KMS-11 (cell line): ENCODE measurements around the gene TMEM219.
A peak's percentile ranks its signal among the peaks of the same experiment; 100 is the strongest.
"Not testable (repeated sequence)": the region's sequence is repeated elsewhere in the genome, so short reads cannot be mapped to it uniquely, and the experiment has no call there.

Experiments
- H2AFZ ChIP-seq: fragments of 200-600 bp; sonication (generic); 2 replicates; pipeline ENCODE4 v1.6.1; 2016; ENCODE audit warnings: antibody characterized with exemption, mixed run types, low read depth
- H3K27ac ChIP-seq: fragments of 200-600 bp; sonication (generic); 2 replicates; pipeline ENCODE4 v1.6.1; 2016; ENCODE audit warnings: mild to moderate bottlenecking, mixed run types
- H3K27me3 ChIP-seq: fragments of 200-600 bp; sonication (generic); 2 replicates; pipeline ENCODE4 v1.6.1; 2017; ENCODE audit warnings: mild to moderate bottlenecking, low read depth, mixed run types, moderate library complexity; ENCODE audit not compliant: insufficient read depth
- H3K36me3 ChIP-seq: fragments of 200-600 bp; sonication (generic); 2 replicates; pipeline ENCODE4 v1.6.1; 2017; ENCODE audit warnings: mild to moderate bottlenecking, mixed run types; ENCODE audit not compliant: insufficient read depth
- H3K4me1 ChIP-seq: fragments of 200-600 bp; sonication (generic); 2 replicates; pipeline ENCODE4 v1.6.1; 2016; ENCODE audit warnings: mild to moderate bottlenecking, low read depth, mixed run types; ENCODE audit not compliant: poor library complexity, severe bottlenecking
- H3K4me2 ChIP-seq: fragments of 200-600 bp; sonication (generic); 2 replicates; pipeline ENCODE4 v1.7.0; 2016; ENCODE audit warnings: mild to moderate bottlenecking, mixed run types
- H3K4me3 ChIP-seq: fragments of 200-600 bp; sonication (generic); IDR thresholded peaks from 2 replicates; pipeline ENCODE4 v1.6.1; 2017; ENCODE audit warnings: low read depth, low read length, mixed read lengths; ENCODE audit not compliant: insufficient read depth
- H3K79me2 ChIP-seq: fragments of 200-600 bp; sonication (generic); 2 replicates; pipeline ENCODE4 v1.6.1; 2016; ENCODE audit warnings: low read depth, mixed run types; ENCODE audit not compliant: insufficient read depth
- H3K9ac ChIP-seq: fragments of 200-600 bp; sonication (generic); 2 replicates; pipeline ENCODE4 v1.6.1; 2016; ENCODE audit warnings: mild to moderate bottlenecking, mixed run types
- H4K20me1 ChIP-seq: fragments of 200-600 bp; sonication (generic); 2 replicates; pipeline ENCODE4 v1.6.1; 2016; ENCODE audit warnings: mild to moderate bottlenecking, mixed run types; ENCODE audit not compliant: insufficient read depth
- TF ChIP-seq, protein P1 (sequence below): fragments of 200-600 bp; sonication (generic); conservative IDR thresholded peaks from 2 replicates; pipeline ENCODE4 v1.6.1; 2017; ENCODE audit warnings: low read depth, mild to moderate bottlenecking, antibody characterized with exemption, low read length, moderate library complexity, mixed read lengths

The TMEM219 gene

GRCh38 chr16:29959293-29959692 is 2.6 kb upstream of the TMEM219 start:
- H3K36me3 ChIP-seq, result no peaks in the 10 kb centered on the region
- no peak overlapping the region for H3K4me3 ChIP-seq
- H3K4me1 ChIP-seq, result peaks cover 16% of the 10 kb centered on the region
- H3K4me2 ChIP-seq, result no peak overlapping the region
- H3K9ac ChIP-seq, result no peak overlapping the region
- H3K27me3 ChIP-seq, result no peaks in the 10 kb centered on the region
- H3K27ac ChIP-seq, result no peak overlapping the region
- TF ChIP-seq, protein P1, sequence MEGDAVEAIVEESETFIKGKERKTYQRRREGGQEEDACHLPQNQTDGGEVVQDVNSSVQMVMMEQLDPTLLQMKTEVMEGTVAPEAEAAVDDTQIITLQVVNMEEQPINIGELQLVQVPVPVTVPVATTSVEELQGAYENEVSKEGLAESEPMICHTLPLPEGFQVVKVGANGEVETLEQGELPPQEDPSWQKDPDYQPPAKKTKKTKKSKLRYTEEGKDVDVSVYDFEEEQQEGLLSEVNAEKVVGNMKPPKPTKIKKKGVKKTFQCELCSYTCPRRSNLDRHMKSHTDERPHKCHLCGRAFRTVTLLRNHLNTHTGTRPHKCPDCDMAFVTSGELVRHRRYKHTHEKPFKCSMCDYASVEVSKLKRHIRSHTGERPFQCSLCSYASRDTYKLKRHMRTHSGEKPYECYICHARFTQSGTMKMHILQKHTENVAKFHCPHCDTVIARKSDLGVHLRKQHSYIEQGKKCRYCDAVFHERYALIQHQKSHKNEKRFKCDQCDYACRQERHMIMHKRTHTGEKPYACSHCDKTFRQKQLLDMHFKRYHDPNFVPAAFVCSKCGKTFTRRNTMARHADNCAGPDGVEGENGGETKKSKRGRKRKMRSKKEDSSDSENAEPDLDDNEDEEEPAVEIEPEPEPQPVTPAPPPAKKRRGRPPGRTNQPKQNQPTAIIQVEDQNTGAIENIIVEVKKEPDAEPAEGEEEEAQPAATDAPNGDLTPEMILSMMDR, result no peak
- H4K20me1 ChIP-seq, result no peaks in the 10 kb centered on the region
- no peaks in the 10 kb centered on the region for H3K79me2 ChIP-seq
- no peak overlapping the region for H2AFZ ChIP-seq

DNA sequence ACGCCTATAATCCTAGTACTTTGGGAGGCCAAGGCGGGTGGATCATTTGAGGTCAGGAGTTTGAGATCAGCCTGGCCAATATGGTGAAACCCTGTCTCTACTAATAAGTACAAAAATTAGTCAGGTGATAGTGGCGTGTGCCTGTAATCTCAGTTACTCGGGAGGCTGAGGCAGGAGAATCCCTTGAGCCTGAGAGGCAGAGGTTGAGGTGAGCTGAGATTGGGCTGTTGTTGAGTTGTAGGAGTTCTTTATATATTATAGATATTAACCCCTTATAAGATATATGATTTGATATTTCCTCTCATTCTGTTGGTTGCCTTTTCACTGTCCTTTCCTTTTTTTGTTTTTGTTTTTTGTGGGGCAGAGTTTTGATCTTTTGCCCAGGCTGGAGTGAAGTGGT is 2.1 kb upstream of the TMEM219 start:
- peaks cover 16% of the 10 kb centered on the region for H3K4me1 ChIP-seq
- H3K4me3 ChIP-seq, H3K9ac ChIP-seq, H3K79me2 ChIP-seq, H3K36me3 ChIP-seq, H2AFZ ChIP-seq, H3K27ac ChIP-seq, H3K4me2 ChIP-seq, H4K20me1 ChIP-seq, H3K27me3 ChIP-seq: not testable (repeated sequence)

DNA sequence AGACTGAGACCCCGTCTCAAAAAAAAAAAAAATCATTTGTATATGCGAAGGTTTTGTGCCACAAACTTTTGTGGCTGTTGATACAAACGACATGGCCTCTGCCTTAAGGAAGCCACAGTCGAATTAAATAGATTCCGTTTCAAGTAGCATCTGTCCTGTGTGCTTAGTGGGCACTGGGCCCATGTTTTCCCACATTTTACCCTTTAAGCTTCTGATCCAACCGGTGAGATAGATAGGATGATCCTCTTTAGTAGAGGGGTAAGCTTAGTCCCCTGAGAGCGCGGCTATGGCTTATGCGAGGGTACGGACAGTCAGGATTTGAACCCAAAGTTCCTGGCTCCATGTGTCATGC is 776 bp upstream of the TMEM219 start:
- H3K4me3 ChIP-seq, result peak overlapping the region; percentile 42
- peak overlapping the region; percentile 42; the same call in 1 of the 2 replicates for H3K9ac ChIP-seq
- H3K79me2 ChIP-seq, result no peaks in the 10 kb centered on the region
- H4K20me1 ChIP-seq, result no peaks in the 10 kb centered on the region
- H2AFZ ChIP-seq, result peak overlapping the region; percentile 98
- peak overlapping the region; percentile 92 for H3K4me2 ChIP-seq
- peak overlapping the region; percentile 5; the same call in 1 of the 2 replicates for H3K27ac ChIP-seq
- H3K4me1 ChIP-seq, result peaks cover 16% of the 10 kb centered on the region
- TF ChIP-seq, protein P1, result no peak
- no peaks in the 10 kb centered on the region for H3K36me3 ChIP-seq
- H3K27me3 ChIP-seq, result no peaks in the 10 kb centered on the region

DNA sequence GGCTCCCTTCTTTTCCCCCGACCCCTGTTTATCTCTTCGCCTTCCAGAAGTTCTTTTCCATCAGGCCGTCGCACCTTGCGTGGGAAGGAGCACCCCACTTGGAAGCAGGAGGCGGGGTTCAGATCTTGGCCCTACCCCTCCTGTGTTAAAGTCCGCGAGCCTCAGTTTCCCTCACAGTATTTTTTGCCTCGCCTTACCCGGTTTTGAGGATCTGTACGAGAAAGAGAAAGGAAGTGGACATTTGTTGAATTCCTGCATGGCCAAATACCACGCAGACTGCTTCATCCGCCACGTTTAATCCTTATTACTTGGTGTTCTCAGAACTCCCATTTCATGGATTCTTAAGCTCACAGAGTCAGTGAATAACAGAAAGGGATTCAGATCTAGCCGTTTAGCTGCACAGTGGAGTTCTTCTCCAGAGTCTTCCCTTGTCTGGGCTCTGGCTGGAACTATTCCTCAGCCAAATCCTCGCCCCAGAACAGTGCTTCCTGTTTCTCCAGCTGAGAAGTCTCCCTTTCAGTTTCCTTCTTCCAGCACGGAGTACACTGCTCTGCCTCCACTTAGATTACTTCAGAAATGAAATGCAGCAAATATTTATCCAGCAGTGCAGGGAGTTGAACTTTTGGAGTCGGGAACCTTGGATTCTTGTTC is 590 bp downstream of the TMEM219 start:
- Histone ChIP-seq H3K4me1 (peaks cover 16% of the 10 kb centered on the region), H3K36me3 (no peaks in the 10 kb centered on the region), H3K27me3 (no peaks in the 10 kb centered on the region), H3K4me3 (peak overlapping the region; percentile 25), H4K20me1 (no peaks in the 10 kb centered on the region), H2AFZ (peak overlapping the region; percentile 98), H3K79me2 (no peaks in the 10 kb centered on the region), H3K27ac (no peak overlapping the region), H3K9ac (peak overlapping the region; percentile 42; the same call in 1 of the 2 replicates), H3K4me2 (peak overlapping the region; percentile 92)
- TF ChIP-seq, protein P1, result no peak

- Histone ChIP-seq H3K79me2 (no peaks in the 10 kb centered on the region), H2AFZ (peak overlapping the region; percentile 98; the same call in 1 of the 2 replicates), H4K20me1 (no peaks in the 10 kb centered on the region), H3K4me1 (peaks cover 16% of the 10 kb centered on the region), H3K4me2 (peak overlapping the region; percentile 92; the same call in 1 of the 2 replicates), H3K36me3 (no peaks in the 10 kb centered on the region), H3K27me3 (no peaks in the 10 kb centered on the region), H3K27ac (no peak overlapping the region), H3K9ac (no peak overlapping the region), H3K4me3 (no peak overlapping the region)
- TF ChIP-seq, protein P1, result no peak
Measured at GRCh38 chr16:29963021-29963743, 1.3 kb downstream of the TMEM219 start.
